ENCODE data around the gene FAM131A. TPM values are rescaled to one million over a fixed set of nuclear protein-coding genes. Genes with fewer than 3 reads are reported as not detected.

Gene FAM131A
- total and polyA plus RNA-seq, 10 donors = 6.5 to 24.6 (median 14.3) TPM

DNA sequence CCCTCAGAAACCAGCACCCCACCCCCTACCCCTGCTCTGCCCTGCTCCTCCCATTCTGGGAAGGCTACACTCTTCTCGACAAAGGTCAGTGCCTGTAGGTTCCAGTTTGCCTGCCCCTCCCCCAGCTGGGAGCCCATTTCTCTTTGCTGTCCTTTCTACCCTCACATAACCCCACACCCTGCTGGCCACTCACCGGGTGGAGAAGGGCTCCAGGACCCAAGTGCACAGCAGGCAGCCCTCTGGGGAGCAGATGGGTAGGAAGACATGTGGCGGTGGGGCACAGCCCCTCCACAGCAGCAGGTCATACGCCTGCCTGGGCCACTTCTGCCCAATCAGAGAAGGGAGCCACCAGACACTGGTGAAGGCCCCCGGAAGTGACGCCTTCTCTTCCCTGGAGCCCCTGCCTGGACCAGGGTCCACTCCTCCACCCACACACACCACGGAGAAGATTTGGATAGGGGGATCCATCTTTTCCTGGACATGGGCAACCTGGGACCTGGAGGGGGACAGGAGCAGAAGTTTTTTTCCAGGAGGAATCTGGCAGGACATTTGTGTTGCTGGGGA is 40.6 kb downstream of the FAM131A start, which contains the start of gene THPO:
Gene THPO (minus strand): TSS at position 326 of the 564 bp plus-strand sequence. CDS start 1,948 bp downstream, outside the sequence.
- Histone ChIP-seq H3K36me3 (no peaks in the 10 kb centered on the region), H3K27me3 (replicated peaks in 1 of 7) (peaks cover 0 to 70% (median 36%) of the 10 kb centered on the region in 7 donors), H3K9me3 (no peaks in the 10 kb centered on the region), H3K27ac (peak within 1 kb of the TSS; percentile 19 to 79 (median 59)), H3K4me3 (no peak within 1 kb of the TSS), H3K4me1 (peaks cover 7 to 48% (median 18%) of the 10 kb centered on the region in 6 donors)
- DNase-seq = no peak
- 64 to 75% (median 71%) methylated on average over 7 of the region's 7 CpGs for WGBS, 5 donors
- peak in 1 of 3 donors; percentile 27 for TF ChIP-seq POLR2AphosphoS5 (IDR thresholded peaks at IDR 0.05)
- TF ChIP-seq POLR2A (IDR thresholded peaks at IDR 0.05) = no peak
- intact Hi-C loops (cut with DNase I; ENCODE audit: low total_unique reads) = no loop called here

DNA sequence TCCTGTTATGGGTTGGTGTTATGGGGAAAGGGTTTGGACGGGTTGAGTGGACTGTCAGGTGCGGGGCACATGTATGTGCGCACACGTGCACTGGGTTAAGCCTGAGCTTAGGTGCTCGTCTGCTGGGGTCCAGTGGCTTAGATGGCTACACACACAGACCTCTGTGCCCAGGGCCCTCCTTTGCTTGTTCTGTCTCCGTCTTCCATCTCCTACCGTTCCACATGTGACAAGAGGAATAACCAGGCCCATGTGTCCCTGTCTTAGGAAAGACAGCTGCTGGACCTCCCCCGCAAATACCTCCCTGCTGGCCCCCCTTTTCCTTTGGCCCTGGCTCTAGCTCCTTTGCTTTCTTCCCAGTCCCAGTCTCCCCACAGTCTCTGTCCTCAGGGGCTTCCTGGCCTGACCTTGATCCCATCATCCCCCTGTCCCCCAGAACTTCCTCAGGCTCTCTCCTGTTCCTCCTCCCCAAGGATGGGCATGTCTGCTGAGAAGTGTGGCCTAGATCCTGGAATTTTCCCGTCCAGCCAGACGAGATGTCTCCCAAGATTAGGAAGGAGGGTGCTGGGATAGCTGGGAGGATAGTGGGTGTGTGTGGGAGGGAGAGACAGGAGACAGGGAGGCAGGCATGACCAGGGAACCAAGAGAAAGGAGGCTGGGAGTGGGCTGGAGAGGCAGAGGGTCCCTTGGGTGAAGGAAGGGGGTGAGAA is 41.4 kb downstream of the FAM131A start:
- 80 to 88% (median 83%) methylated on average over 10 of the region's 10 CpGs for WGBS, 5 donors
- peak overlapping the region in 1 of 8 donors; percentile 73 for H3K4me3 ChIP-seq
- peaks cover 0 to 76% (median 36%) of the 10 kb centered on the region in 7 donors for H3K27me3 ChIP-seq (replicated peaks in 1 of 7)
- TF ChIP-seq, protein P1, sequence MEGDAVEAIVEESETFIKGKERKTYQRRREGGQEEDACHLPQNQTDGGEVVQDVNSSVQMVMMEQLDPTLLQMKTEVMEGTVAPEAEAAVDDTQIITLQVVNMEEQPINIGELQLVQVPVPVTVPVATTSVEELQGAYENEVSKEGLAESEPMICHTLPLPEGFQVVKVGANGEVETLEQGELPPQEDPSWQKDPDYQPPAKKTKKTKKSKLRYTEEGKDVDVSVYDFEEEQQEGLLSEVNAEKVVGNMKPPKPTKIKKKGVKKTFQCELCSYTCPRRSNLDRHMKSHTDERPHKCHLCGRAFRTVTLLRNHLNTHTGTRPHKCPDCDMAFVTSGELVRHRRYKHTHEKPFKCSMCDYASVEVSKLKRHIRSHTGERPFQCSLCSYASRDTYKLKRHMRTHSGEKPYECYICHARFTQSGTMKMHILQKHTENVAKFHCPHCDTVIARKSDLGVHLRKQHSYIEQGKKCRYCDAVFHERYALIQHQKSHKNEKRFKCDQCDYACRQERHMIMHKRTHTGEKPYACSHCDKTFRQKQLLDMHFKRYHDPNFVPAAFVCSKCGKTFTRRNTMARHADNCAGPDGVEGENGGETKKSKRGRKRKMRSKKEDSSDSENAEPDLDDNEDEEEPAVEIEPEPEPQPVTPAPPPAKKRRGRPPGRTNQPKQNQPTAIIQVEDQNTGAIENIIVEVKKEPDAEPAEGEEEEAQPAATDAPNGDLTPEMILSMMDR (IDR thresholded peaks at IDR 0.05 in 8 of 11, conservative IDR thresholded peaks at IDR 0.05 in 3 of 11) = no peak
- TF ChIP-seq POLR2AphosphoS5 (IDR thresholded peaks at IDR 0.05) = no peak
- TF ChIP-seq POLR2A (IDR thresholded peaks at IDR 0.05) = no peak
- H3K4me1 ChIP-seq = peaks cover 7 to 48% (median 18%) of the 10 kb centered on the region in 6 donors
- H3K9me3 ChIP-seq = no peaks in the 10 kb centered on the region
- no peak for DNase-seq
- H3K27ac ChIP-seq = peak overlapping the region; percentile 19 to 79 (median 59)
- intact Hi-C loops (cut with DNase I; ENCODE audit: low total_unique reads) = no loop called here
- no peaks in the 10 kb centered on the region for H3K36me3 ChIP-seq

DNA sequence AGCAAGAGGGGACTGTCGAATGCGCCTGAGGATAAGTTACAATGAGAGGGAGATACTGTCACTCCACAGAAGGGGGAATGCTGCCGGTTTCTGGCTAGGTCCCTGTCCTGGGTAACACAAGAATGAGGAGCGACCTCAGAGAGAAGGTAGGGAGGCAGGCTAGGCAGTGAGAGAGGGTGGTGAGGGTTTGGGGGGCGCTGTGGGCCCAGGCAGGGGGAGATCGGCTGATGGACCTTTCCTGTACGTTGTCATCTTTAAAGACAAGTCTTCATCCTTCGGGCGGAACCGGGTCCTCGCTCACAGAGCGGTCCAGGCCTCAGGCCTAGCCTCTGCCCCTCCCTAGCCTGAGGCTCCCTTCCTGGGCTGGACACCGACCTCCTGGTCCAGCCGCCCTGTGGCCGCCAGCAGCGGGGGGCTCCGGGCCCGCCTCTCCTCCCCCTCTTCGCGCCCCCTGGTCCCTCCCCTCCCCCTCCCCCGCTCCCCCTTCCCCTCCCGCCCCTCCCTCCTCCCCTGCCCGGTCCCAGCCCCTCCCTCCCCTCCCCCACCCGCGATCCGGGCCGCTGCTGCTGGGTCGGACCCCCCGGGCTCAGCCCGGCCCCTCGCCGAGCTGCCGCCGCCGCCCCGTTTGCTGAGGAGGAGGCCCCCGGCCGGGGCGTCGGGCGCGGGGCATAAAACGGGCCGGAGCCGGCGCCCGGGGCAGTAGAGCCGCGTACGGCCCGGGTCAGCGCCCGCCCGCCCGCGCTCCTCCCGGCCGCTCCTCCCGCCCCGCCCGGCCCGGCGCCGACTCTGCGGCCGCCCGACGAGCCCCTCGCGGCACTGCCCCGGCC is 42.2 kb downstream of the FAM131A start, which contains the start of gene CHRD:
Gene CHRD (plus strand): TSS at position 697 of the 827 bp plus-strand sequence. CDS start 265 bp downstream, outside the sequence.
- Histone ChIP-seq H3K4me1 (peaks cover 7 to 48% (median 18%) of the 10 kb centered on the region in 6 donors), H3K4me3 (peak within 1 kb of the TSS; percentile 27 to 73 (median 42)), H3K9me3 (no peaks in the 10 kb centered on the region), H3K36me3 (peaks cover 0 to under 1% (median 0%) of the 10 kb centered on the region in 6 donors), H3K27me3 (replicated peaks in 1 of 7) (peaks cover 0 to 80% (median 36%) of the 10 kb centered on the region in 7 donors), H3K27ac (peak within 1 kb of the TSS; percentile 19 to 79 (median 59))
- intact Hi-C loops (cut with DNase I; ENCODE audit: low total_unique reads) = no loop called here
- no peak for DNase-seq
- TF ChIP-seq POLR2AphosphoS5 (IDR thresholded peaks at IDR 0.05) (no peak), POLR2A (IDR thresholded peaks at IDR 0.05) (no peak)
- TF ChIP-seq, protein P1 (IDR thresholded peaks at IDR 0.05 in 8 of 11, conservative IDR thresholded peaks at IDR 0.05 in 3 of 11) = no peak
- WGBS, 5 donors = 21 to 65% (median 53%) methylated on average over 18 to 64 of the region's 71 CpGs

DNA sequence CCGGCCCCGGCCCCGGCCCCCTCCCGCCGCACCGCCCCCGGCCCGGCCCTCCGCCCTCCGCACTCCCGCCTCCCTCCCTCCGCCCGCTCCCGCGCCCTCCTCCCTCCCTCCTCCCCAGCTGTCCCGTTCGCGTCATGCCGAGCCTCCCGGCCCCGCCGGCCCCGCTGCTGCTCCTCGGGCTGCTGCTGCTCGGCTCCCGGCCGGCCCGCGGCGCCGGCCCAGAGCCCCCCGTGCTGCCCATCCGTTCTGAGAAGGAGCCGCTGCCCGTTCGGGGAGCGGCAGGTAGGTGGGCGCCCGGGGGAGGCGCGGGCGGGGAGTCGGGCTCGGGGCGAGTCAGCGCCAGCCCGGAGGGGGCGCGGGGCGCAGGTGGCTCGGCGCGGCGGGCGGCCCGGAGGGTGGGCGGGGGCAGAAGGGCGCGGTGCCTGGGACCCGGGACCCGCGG is 42.8 kb downstream of the FAM131A start:
- Histone ChIP-seq H3K27ac (peak overlapping the region in 4 of 8 donors; percentile 41 to 79 (median 75)), H3K4me1 (peaks cover 7 to 48% (median 18%) of the 10 kb centered on the region in 6 donors), H3K36me3 (peaks cover 0 to 7% (median 0%) of the 10 kb centered on the region in 6 donors), H3K9me3 (no peaks in the 10 kb centered on the region), H3K4me3 (peak overlapping the region; percentile 27 to 73 (median 42)), H3K27me3 (replicated peaks in 1 of 7) (peaks cover 0 to 83% (median 36%) of the 10 kb centered on the region in 7 donors)
- TF ChIP-seq POLR2A (IDR thresholded peaks at IDR 0.05) (no peak), POLR2AphosphoS5 (IDR thresholded peaks at IDR 0.05) (peak in 1 of 3 donors; percentile 4)
- TF ChIP-seq, protein P1 (IDR thresholded peaks at IDR 0.05 in 8 of 11, conservative IDR thresholded peaks at IDR 0.05 in 3 of 11) = no peak
- DNase-seq = peak; percentile 79
- WGBS, 5 donors = 0 to 3% (median 1%) methylated on average over 5 to 60 of the region's 62 CpGs
- intact Hi-C loops (cut with DNase I; ENCODE audit: low total_unique reads) = no loop called here
